GM23338 (cell line): Measurements from ENCODE around the gene COL8A1. TPM values are rescaled to one million over a fixed set of nuclear protein-coding genes. Genes with fewer than 3 reads are reported as not detected.

Experiments used
- ATAC-seq: fragments of 200-7000 bp; cut with Tn5 transposase; 3 replicates; pipeline ENCODE4 v1.9.1; 2020
- DNase-seq: peaks from one replicate; pipeline ENCODE4 v3.0.0-alpha.2; 2015; ENCODE audit warnings: low spot score
- H2AFZ ChIP-seq: fragments of 200-600 bp; sonication (generic); 2 replicates; pipeline ENCODE4 v1.8.0; 2016; ENCODE audit warnings: antibody characterized with exemption, mild to moderate bottlenecking, moderate library complexity
- H3F3A ChIP-seq: fragments of 200-600 bp; sonication (generic); replicated peaks from 2 replicates; pipeline ENCODE4 v1.8.0; 2017; ENCODE audit warnings: antibody characterized with exemption, mixed run types, low read depth
- H3K27ac ChIP-seq: fragments of 200-600 bp; sonication (generic); 2 replicates; pipeline ENCODE4 v1.6.1; 2016; ENCODE audit warnings: low read depth
- H3K27me3 ChIP-seq: fragments of 200-600 bp; sonication (generic); 2 replicates; pipeline ENCODE4 v1.8.0; 2016; ENCODE audit warnings: mild to moderate bottlenecking, mixed run types, moderate library complexity; ENCODE audit not compliant: insufficient read depth
- H3K36me3 ChIP-seq: fragments of 200-600 bp; sonication (generic); 2 replicates; pipeline ENCODE4 v1.8.0; 2016; ENCODE audit warnings: mild to moderate bottlenecking; ENCODE audit not compliant: insufficient read depth
- H3K4me1 ChIP-seq: fragments of 200-600 bp; sonication (generic); 2 replicates; pipeline ENCODE4 v1.8.0; 2016; ENCODE audit warnings: mild to moderate bottlenecking, moderate library complexity; ENCODE audit not compliant: insufficient read depth
- H3K4me2 ChIP-seq: fragments of 200-600 bp; sonication (generic); 2 replicates; pipeline ENCODE4 v1.7.1; 2017; ENCODE audit warnings: mixed run types
- H3K4me3 ChIP-seq: fragments of 200-600 bp; sonication (generic); 2 replicates; pipeline ENCODE4 v1.6.1; 2016; ENCODE audit warnings: mixed run types
- H3K79me2 ChIP-seq: fragments of 200-600 bp; sonication (generic); replicated peaks from 2 replicates; pipeline ENCODE4 v1.8.0; 2017; ENCODE audit warnings: mild to moderate bottlenecking; ENCODE audit not compliant: insufficient read depth
- H3K9me2 ChIP-seq: fragments of 200-600 bp; sonication (generic); 2 replicates; pipeline ENCODE4 v1.8.0; 2017; ENCODE audit not compliant: insufficient read depth
- H4K20me1 ChIP-seq: fragments of 200-600 bp; sonication (generic); replicated peaks from 2 replicates; pipeline ENCODE4 v1.8.0; 2017; ENCODE audit warnings: mild to moderate bottlenecking; ENCODE audit not compliant: insufficient read depth
- H3K27ac Mint-ChIP-seq: 2 replicates; pipeline ENCODE4 v1.8.0; 2020; ENCODE audit warnings: inconsistent platforms, mild to moderate bottlenecking, moderate library complexity, mixed read lengths
- H3K27me3 Mint-ChIP-seq: 3 replicates; pipeline ENCODE4 v1.8.0; 2022; ENCODE audit warnings: low read depth, mild to moderate bottlenecking, moderate library complexity, mixed read lengths, inconsistent platforms; ENCODE audit not compliant: insufficient read depth, poor library complexity
- H3K36me3 Mint-ChIP-seq: 3 replicates; pipeline ENCODE4 v1.8.0; 2021; ENCODE audit warnings: low read depth, mild to moderate bottlenecking, inconsistent platforms, moderate library complexity, mixed read lengths
- H3K4me1 Mint-ChIP-seq: 3 replicates; pipeline ENCODE4 v1.8.0; 2020; ENCODE audit warnings: mild to moderate bottlenecking, inconsistent platforms, mixed read lengths
- H3K4me3 Mint-ChIP-seq: 3 replicates; pipeline ENCODE4 v1.8.0; 2021; ENCODE audit warnings: moderate library complexity, mild to moderate bottlenecking, inconsistent platforms, mixed read lengths
- H3K9me3 Mint-ChIP-seq: 3 replicates; pipeline ENCODE4 v1.8.0; 2020; ENCODE audit warnings: moderate library complexity, mild to moderate bottlenecking, inconsistent platforms, mixed read lengths
- CREB1 ChIP-seq: fragments of 250-450 bp; sonication (Bioruptor Pico); IDR thresholded peaks from 2 replicates; pipeline ENCODE4 v1.5.0; 2020; ENCODE audit warnings: low read depth, mild to moderate bottlenecking, moderate library complexity
- EZH2phosphoT487 ChIP-seq: fragments of 200-600 bp; sonication (generic); IDR thresholded peaks from one replicate; pipeline ENCODE4 v1.8.1; 2018; ENCODE audit warnings: antibody characterized with exemption; ENCODE audit not compliant: unreplicated experiment
- JUNB ChIP-seq: IDR thresholded peaks from one replicate; pipeline ENCODE4 v1.6.1; 2016; ENCODE audit warnings: antibody characterized with exemption; ENCODE audit not compliant: unreplicated experiment
- POLR2AphosphoS5 ChIP-seq: IDR thresholded peaks from 2 replicates; pipeline ENCODE4 v1.6.1; 2016; ENCODE audit warnings: antibody characterized with exemption, low read depth
- STAT1 ChIP-seq: IDR thresholded peaks from one replicate; pipeline ENCODE4 v1.6.1; 2016; ENCODE audit warnings: antibody characterized with exemption; ENCODE audit not compliant: unreplicated experiment
- ZNF331 ChIP-seq: fragments of 250-450 bp; sonication (Bioruptor Pico); IDR thresholded peaks from 2 replicates; pipeline ENCODE4 v1.5.0; 2020; ENCODE audit warnings: low read depth, mild to moderate bottlenecking, moderate library complexity
- polyA plus RNA-seq: library from polyadenylated mRNA; unstranded; fragments of >200 nt; fragmentation: Nextera tagmentation; extraction: Ambion mirVana; gene quantifications from 2 replicates; pipeline ENCODE4 v1.2.1, GENCODE V29; 2016
- total RNA-seq: library from RNA; depleted of rRNA; stranded (reverse); fragments of >200 nt; shearing (Covaris generic); gene quantifications from 2 replicates; pipeline ENCODE4 v1.2.3, GENCODE V29; 2014
- TF ChIP-seq, protein P1 (sequence below): fragments of 250-450 bp; sonication (Bioruptor Pico); IDR thresholded peaks from 2 replicates; pipeline ENCODE4 v1.5.0; 2020; ENCODE audit warnings: mild to moderate bottlenecking, moderate library complexity
- TF ChIP-seq, protein P2 (sequence below): IDR thresholded peaks from 2 replicates; pipeline ENCODE4 v1.6.1; 2016; ENCODE audit warnings: antibody characterized with exemption
- TF ChIP-seq, protein P3 (sequence below), 2 experiments: fragments of 200-600 bp in 1 of 2; sonication (generic) in 1 of 2; conservative IDR thresholded peaks; 2 replicates each; pipeline versions ENCODE4 v1.5.1 to v1.6.1; 2016 to 2017; ENCODE audit warnings: antibody characterized with exemption in 2 of 2, low read depth in 2 of 2, mild to moderate bottlenecking in 2 of 2, moderate library complexity in 1 of 2

COL8A1 gene
- total and polyA plus RNA-seq, 2 experiments from 2014 or later = 0.26 to 0.97 TPM

DNA sequence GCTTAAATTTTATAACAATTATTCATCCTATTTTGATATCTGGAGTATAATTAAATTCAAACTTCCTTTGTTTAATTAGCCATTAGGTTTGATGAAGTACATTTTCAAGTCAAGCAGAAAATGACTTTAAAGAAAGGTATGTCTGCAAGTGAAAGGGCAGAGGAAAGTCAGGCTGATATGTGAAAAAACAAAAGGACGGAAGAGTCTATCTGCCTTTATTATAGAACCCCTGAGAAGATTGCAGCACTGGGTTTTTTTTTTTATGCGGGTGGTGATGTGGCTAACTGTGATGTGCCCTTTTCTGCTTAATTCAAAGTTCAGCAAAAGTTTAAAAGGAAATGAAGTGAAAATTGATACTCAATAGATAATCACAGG, 83.2 kb downstream of the COL8A1 start:
- no peaks in the 10 kb centered on the region for H4K20me1 ChIP-seq
- ATAC-seq = no peak
- Mint-ChIP-seq H3K4me1 (peaks cover 20% of the 10 kb centered on the region; the same call in 2 of the 3 replicates), H3K27ac (no peak overlapping the region), H3K4me3 (no peak overlapping the region), H3K9me3 (no peaks in the 10 kb centered on the region), H3K27me3 (no peaks in the 10 kb centered on the region), H3K36me3 (no peaks in the 10 kb centered on the region)
- no peaks in the 10 kb centered on the region for H3K27me3 ChIP-seq
- peaks cover 16% of the 10 kb centered on the region for H3K4me1 ChIP-seq
- no peaks in the 10 kb centered on the region for H3K9me2 ChIP-seq
- H3K79me2 ChIP-seq = no peaks in the 10 kb centered on the region
- H3K36me3 ChIP-seq = no peaks in the 10 kb centered on the region
- H3K27ac ChIP-seq = no peak overlapping the region
- no peak overlapping the region for H3K4me2 ChIP-seq
- H3F3A ChIP-seq = no peaks in the 10 kb centered on the region
- TF ChIP-seq JUNB (no peak), ZNF331 (no peak), EZH2phosphoT487 (no peak)
- no peak for DNase-seq
- no peak overlapping the region for H3K4me3 ChIP-seq
- no peak overlapping the region for H2AFZ ChIP-seq

DNA sequence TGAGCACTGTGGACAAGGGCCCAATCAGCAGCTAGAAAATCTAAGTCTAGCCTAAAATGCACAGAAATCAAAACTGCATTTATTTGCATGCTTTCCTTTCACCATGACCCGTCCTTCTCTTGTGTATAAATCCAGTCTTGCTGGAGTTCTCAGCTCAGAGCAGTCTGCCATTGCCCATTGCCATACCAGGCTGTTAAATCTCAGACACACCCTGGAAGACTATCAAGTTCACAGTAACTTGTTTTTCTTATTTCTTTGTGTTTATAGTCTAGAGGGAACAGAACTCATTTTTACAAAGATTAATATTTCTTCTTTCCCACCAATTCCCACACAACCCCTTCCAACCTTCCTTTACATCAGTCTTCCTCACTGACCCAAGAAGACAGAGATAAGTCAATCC, 85.9 kb downstream of the COL8A1 start:
- H3K4me3 ChIP-seq = no peak overlapping the region
- H3K27ac ChIP-seq = no peak overlapping the region
- no peaks in the 10 kb centered on the region for H3K79me2 ChIP-seq
- no peaks in the 10 kb centered on the region for H3K27me3 ChIP-seq
- 0 out of 2 replicates have a peak, but pooled peaks cover 5% of the 10 kb centered on the region for H3K9me2 ChIP-seq
- no peak for TF ChIP-seq CREB1 (CRISPR knock-in tag)
- TF ChIP-seq STAT1 = no peak
- TF ChIP-seq, protein P1, sequence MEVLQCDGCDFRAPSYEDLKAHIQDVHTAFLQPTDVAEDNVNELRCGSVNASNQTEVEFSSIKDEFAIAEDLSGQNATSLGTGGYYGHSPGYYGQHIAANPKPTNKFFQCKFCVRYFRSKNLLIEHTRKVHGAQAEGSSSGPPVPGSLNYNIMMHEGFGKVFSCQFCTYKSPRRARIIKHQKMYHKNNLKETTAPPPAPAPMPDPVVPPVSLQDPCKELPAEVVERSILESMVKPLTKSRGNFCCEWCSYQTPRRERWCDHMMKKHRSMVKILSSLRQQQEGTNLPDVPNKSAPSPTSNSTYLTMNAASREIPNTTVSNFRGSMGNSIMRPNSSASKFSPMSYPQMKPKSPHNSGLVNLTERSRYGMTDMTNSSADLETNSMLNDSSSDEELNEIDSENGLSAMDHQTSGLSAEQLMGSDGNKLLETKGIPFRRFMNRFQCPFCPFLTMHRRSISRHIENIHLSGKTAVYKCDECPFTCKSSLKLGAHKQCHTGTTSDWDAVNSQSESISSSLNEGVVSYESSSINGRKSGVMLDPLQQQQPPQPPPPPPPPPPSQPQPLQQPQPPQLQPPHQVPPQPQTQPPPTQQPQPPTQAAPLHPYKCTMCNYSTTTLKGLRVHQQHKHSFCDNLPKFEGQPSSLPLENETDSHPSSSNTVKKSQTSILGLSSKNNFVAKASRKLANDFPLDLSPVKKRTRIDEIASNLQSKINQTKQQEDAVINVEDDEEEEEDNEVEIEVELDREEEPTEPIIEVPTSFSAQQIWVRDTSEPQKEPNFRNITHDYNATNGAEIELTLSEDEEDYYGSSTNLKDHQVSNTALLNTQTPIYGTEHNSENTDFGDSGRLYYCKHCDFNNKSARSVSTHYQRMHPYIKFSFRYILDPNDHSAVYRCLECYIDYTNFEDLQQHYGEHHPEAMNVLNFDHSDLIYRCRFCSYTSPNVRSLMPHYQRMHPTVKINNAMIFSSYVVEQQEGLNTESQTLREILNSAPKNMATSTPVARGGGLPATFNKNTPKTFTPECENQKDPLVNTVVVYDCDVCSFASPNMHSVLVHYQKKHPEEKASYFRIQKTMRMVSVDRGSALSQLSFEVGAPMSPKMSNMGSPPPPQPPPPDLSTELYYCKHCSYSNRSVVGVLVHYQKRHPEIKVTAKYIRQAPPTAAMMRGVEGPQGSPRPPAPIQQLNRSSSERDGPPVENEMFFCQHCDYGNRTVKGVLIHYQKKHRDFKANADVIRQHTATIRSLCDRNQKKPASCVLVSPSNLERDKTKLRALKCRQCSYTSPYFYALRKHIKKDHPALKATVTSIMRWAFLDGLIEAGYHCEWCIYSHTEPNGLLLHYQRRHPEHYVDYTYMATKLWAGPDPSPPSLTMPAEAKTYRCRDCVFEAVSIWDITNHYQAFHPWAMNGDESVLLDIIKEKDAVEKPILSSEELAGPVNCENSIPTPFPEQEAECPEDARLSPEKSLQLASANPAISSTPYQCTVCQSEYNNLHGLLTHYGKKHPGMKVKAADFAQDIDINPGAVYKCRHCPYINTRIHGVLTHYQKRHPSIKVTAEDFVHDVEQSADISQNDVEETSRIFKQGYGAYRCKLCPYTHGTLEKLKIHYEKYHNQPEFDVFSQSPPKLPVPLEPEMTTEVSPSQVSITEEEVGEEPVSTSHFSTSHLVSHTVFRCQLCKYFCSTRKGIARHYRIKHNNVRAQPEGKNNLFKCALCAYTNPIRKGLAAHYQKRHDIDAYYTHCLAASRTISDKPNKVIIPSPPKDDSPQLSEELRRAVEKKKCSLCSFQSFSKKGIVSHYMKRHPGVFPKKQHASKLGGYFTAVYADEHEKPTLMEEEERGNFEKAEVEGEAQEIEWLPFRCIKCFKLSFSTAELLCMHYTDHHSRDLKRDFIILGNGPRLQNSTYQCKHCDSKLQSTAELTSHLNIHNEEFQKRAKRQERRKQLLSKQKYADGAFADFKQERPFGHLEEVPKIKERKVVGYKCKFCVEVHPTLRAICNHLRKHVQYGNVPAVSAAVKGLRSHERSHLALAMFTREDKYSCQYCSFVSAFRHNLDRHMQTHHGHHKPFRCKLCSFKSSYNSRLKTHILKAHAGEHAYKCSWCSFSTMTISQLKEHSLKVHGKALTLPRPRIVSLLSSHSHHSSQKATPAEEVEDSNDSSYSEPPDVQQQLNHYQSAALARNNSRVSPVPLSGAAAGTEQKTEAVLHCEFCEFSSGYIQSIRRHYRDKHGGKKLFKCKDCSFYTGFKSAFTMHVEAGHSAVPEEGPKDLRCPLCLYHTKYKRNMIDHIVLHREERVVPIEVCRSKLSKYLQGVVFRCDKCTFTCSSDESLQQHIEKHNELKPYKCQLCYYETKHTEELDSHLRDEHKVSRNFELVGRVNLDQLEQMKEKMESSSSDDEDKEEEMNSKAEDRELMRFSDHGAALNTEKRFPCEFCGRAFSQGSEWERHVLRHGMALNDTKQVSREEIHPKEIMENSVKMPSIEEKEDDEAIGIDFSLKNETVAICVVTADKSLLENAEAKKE (CRISPR knock-in tag) = no peak
- TF ChIP-seq POLR2AphosphoS5 = no peak
- TF ChIP-seq, protein P2, sequence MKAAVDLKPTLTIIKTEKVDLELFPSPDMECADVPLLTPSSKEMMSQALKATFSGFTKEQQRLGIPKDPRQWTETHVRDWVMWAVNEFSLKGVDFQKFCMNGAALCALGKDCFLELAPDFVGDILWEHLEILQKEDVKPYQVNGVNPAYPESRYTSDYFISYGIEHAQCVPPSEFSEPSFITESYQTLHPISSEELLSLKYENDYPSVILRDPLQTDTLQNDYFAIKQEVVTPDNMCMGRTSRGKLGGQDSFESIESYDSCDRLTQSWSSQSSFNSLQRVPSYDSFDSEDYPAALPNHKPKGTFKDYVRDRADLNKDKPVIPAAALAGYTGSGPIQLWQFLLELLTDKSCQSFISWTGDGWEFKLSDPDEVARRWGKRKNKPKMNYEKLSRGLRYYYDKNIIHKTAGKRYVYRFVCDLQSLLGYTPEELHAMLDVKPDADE = no peak
- TF ChIP-seq, protein P3, sequence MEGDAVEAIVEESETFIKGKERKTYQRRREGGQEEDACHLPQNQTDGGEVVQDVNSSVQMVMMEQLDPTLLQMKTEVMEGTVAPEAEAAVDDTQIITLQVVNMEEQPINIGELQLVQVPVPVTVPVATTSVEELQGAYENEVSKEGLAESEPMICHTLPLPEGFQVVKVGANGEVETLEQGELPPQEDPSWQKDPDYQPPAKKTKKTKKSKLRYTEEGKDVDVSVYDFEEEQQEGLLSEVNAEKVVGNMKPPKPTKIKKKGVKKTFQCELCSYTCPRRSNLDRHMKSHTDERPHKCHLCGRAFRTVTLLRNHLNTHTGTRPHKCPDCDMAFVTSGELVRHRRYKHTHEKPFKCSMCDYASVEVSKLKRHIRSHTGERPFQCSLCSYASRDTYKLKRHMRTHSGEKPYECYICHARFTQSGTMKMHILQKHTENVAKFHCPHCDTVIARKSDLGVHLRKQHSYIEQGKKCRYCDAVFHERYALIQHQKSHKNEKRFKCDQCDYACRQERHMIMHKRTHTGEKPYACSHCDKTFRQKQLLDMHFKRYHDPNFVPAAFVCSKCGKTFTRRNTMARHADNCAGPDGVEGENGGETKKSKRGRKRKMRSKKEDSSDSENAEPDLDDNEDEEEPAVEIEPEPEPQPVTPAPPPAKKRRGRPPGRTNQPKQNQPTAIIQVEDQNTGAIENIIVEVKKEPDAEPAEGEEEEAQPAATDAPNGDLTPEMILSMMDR (conservative IDR thresholded peaks at IDR 0.05; ENCODE audit: low read depth in 2 of 2) = no peak
- no peak for TF ChIP-seq EZH2phosphoT487
- no peaks in the 10 kb centered on the region for H4K20me1 ChIP-seq
- Mint-ChIP-seq H3K36me3 (no peaks in the 10 kb centered on the region), H3K9me3 (no peaks in the 10 kb centered on the region), H3K27me3 (no peaks in the 10 kb centered on the region), H3K4me1 (peaks cover 13% of the 10 kb centered on the region; the same call in 2 of the 3 replicates), H3K4me3 (no peak overlapping the region), H3K27ac (no peak overlapping the region)
- DNase-seq (no peak), ATAC-seq (no peak)
- H3K36me3 ChIP-seq = no peaks in the 10 kb centered on the region
- H3F3A ChIP-seq = no peaks in the 10 kb centered on the region
- H3K4me1 ChIP-seq = peaks cover 12% of the 10 kb centered on the region; the same call in 1 of the 2 replicates
- no peak overlapping the region for H3K4me2 ChIP-seq
- no peak overlapping the region for H2AFZ ChIP-seq
